Lower leg skin (tissue), 3 donors: ENCODE results near the gene ZNF480.

Experiments
- POLR2A ChIP-seq, 2 donors: fragments of 450-650 bp; IDR thresholded peaks; one replicate each; pipeline ENCODE4 v1.6.1; 2016 to 2017; ENCODE audit warnings: antibody characterized with exemption in 2 of 2, mild to moderate bottlenecking in 1 of 2, moderate library complexity in 1 of 2
- TF ChIP-seq, protein P1 (sequence below), 3 donors: fragments of 450-650 bp; IDR thresholded peaks; one replicate each; pipeline ENCODE4 v1.5.1; 2016; ENCODE audit warnings: antibody characterized with exemption in 3 of 3, mild to moderate bottlenecking in 3 of 3, moderate library complexity in 2 of 3

DNA sequence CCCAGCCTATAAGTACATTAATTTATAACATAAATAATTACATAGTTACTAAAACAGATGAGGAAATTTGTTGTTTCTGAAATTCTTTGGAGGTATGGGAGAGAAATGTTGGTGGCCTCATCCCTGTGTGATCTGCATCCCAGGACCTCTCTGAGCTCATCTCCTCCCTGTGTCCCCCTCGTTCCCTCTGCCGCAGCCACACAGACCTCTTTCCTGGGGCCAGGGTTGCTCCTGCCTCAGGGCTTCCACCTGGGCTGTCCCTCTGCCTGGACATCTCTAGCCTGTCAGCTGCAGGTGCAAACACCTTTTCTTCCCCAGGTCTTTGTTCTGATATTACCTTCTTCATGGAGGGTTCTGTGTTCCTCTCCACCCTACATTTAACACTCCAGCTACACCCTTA is 23.7 kb upstream of the ZNF480 start:
- TF ChIP-seq, protein P1, sequence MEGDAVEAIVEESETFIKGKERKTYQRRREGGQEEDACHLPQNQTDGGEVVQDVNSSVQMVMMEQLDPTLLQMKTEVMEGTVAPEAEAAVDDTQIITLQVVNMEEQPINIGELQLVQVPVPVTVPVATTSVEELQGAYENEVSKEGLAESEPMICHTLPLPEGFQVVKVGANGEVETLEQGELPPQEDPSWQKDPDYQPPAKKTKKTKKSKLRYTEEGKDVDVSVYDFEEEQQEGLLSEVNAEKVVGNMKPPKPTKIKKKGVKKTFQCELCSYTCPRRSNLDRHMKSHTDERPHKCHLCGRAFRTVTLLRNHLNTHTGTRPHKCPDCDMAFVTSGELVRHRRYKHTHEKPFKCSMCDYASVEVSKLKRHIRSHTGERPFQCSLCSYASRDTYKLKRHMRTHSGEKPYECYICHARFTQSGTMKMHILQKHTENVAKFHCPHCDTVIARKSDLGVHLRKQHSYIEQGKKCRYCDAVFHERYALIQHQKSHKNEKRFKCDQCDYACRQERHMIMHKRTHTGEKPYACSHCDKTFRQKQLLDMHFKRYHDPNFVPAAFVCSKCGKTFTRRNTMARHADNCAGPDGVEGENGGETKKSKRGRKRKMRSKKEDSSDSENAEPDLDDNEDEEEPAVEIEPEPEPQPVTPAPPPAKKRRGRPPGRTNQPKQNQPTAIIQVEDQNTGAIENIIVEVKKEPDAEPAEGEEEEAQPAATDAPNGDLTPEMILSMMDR (IDR thresholded peaks at IDR 0.05) = no peak
- TF ChIP-seq POLR2A (IDR thresholded peaks at IDR 0.05) = no peak
